ENCODE data around the gene TAL1. TPM values are rescaled to one million over a fixed set of nuclear protein-coding genes. Genes with fewer than 3 reads are reported as not detected.

TAL1 gene
- total RNA-seq, 2 donors from 2014 or later, result 0.90 to 1.2 TPM

DNA sequence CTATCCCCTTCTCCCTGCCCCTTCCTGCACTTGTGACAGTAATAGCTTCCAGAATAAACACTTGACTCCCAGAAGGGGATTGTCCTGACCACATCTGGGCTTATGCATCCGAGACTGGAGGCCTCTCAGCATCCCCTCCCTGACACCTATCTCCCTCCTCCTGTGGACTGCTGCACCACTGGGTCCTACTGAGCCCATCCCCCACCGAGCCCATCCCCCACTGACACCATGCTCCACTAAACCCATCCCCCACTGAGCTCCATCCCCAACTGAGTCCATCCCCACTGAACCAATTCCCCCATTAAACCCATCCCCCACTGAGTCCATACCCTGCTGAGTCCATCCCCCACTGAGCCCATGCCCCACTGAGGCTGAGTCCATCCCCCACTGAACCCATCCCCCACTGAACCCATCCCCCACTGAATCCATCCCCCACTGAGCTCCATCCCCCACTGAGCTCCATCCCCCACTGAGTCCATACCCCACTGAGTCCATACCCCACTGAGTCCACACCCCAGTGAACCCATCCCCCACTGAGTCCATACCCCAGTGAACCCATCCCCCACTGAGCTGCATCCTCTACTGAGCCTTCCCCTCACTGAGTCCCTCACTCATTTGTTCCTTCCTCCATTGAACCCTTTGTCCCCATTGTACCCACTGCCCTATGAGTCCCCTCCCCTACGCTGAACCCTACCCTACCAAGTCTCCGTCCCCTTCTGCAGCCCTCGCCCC is 47.8 kb downstream of the TAL1 start:
- TF ChIP-seq, protein P1, sequence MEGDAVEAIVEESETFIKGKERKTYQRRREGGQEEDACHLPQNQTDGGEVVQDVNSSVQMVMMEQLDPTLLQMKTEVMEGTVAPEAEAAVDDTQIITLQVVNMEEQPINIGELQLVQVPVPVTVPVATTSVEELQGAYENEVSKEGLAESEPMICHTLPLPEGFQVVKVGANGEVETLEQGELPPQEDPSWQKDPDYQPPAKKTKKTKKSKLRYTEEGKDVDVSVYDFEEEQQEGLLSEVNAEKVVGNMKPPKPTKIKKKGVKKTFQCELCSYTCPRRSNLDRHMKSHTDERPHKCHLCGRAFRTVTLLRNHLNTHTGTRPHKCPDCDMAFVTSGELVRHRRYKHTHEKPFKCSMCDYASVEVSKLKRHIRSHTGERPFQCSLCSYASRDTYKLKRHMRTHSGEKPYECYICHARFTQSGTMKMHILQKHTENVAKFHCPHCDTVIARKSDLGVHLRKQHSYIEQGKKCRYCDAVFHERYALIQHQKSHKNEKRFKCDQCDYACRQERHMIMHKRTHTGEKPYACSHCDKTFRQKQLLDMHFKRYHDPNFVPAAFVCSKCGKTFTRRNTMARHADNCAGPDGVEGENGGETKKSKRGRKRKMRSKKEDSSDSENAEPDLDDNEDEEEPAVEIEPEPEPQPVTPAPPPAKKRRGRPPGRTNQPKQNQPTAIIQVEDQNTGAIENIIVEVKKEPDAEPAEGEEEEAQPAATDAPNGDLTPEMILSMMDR (IDR thresholded peaks at IDR 0.05), result no peak
- Histone ChIP-seq H3K9me3 (no peaks in the 10 kb centered on the region), H3K4me1 (peaks cover 4% of the 10 kb centered on the region), H3K27me3 (no peaks in the 10 kb centered on the region), H3K9ac (ENCODE audit: low read depth in 2 of 2, low read length in 2 of 2) (no peak overlapping the region), H3K4me3 (no peak overlapping the region), H3K27ac (no peak overlapping the region), H3K36me3 (no peaks in the 10 kb centered on the region)
- intact Hi-C loops (cut with DNase I), result loop anchor here (10.0 kb wide), 1 partner anchor 241 kb away; no protein-coding TSS in a partner anchor
- no peak for DNase-seq

DNA sequence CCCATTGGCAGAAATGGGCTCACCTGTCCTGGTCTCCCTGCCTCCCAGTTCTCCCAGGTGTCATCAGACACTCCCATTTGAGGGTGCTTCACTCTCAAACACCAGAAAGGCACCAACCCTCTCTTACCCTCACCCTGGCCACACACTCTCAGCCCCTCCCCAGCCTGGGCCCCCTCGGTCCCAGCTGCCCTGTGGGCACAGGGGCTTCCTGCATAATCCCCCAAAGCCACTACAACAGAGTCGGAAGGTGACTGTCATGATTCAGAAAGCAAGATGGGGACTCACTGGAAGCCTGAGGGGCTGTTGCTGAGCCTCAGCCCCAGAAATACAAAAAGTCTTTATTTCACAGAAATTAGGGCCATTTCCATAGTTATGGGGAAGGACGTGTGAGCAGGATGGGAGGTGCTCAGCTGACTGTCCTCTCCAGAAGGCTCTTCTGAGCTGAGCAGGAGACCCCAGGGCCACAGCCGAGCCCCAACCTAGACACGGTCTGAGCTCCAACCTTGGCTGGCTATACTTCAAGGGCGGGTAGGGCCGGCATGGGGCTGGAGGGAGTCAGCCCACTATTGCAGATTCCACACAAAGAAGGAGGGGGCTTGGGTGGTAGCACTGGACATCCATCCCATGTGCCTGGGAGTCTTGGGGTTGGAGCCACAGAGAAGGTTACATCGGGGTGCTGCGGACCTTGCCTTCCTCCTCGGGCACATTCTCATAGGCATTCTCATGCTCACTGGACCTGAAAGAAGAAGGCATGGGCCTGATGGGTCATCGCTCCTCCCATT is 48.5 kb downstream of the TAL1 start:
- TF ChIP-seq, protein P1 (IDR thresholded peaks at IDR 0.05), result no peak
- H3K9me3 ChIP-seq, result no peaks in the 10 kb centered on the region
- no peaks in the 10 kb centered on the region for H3K36me3 ChIP-seq
- H3K4me3 ChIP-seq, result no peak overlapping the region
- no peak for DNase-seq
- H3K4me1 ChIP-seq, result peaks cover under 1% of the 10 kb centered on the region
- intact Hi-C loops (cut with DNase I), result loop anchor here (10.0 kb wide), 1 partner anchor 241 kb away; no protein-coding TSS in a partner anchor
- no peak overlapping the region for H3K9ac ChIP-seq (ENCODE audit: low read depth in 2 of 2, low read length in 2 of 2)
- H3K27me3 ChIP-seq, result no peaks in the 10 kb centered on the region
- no peak overlapping the region for H3K27ac ChIP-seq

DNA sequence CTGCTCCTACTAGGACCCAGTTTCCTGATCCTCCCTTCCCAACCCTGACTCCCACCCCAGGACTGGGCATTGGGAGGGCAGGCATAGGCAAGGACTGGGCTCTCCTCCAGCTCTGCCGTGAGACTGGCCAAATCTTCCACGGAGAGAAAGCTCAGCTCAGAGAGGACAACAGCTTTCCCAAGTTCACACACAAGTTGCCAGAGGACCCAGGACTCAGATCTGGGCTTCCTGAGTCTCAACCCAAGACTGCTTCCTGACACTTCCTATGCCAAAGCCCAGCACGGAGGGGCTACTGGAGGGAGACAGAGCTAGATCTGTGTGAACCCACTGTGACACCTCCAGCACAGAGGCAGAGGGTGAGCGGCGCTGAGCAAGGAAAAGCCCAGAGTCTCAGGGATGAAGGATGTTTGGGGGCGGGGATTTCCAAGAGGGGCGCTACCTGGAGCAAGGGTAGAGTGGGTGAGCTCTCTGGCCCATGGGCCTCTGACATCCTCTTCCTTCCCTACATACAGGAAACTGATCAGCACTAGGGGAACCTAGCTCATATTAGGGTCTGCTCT is 49.3 kb downstream of the TAL1 start:
- Histone ChIP-seq H3K27me3 (no peaks in the 10 kb centered on the region), H3K4me3 (no peak overlapping the region), H3K9me3 (no peaks in the 10 kb centered on the region), H3K9ac (ENCODE audit: low read depth in 2 of 2, low read length in 2 of 2) (no peak overlapping the region), H3K4me1 (no peaks in the 10 kb centered on the region), H3K27ac (no peak overlapping the region), H3K36me3 (no peaks in the 10 kb centered on the region)
- TF ChIP-seq, protein P1 (IDR thresholded peaks at IDR 0.05), result no peak
- intact Hi-C loops (cut with DNase I), result loop anchor here (10.0 kb wide), 1 partner anchor 242 kb away; no protein-coding TSS in a partner anchor
- no peak for DNase-seq

DNA sequence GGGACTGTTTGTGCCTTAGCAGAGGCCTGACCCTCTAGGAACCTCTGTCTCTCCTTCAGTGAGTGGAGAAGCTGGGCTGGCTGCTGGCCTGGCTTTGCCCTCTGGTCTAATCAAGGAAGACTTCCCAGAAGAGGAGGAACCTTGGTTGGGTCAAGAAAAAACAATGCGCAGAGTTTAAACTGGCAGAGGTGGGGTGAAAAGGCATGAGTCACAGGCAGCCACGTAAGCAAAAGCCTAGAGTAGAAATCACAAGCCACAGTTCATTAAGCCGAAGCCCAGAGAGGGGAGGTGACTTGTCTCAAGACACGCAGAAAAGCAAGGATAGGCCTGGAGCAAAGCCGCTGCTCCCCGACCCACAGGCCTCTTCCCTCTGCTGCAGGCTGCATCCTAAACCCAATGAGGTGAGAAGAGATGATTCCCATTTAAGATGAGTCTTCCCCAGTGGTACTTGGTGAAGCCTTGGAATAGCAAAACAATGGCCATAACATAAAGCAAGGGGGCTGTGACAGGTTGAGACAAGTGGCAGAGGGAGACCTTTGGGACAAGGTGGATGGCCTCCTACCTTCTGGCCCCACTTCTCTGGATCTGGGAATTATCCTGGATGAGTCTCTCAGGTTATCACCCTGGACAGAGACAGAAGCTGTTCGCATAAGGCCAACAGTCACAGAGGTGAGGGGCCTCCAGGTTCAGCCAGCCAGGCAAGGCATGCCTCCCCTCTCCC is 49.9 kb downstream of the TAL1 start:
- no peaks in the 10 kb centered on the region for H3K27me3 ChIP-seq
- H3K27ac ChIP-seq, result no peak overlapping the region
- no peak overlapping the region for H3K4me3 ChIP-seq
- H3K9ac ChIP-seq (ENCODE audit: low read depth in 2 of 2, low read length in 2 of 2), result no peak overlapping the region
- intact Hi-C loops (cut with DNase I), result loop anchor here (10.0 kb wide), 1 partner anchor 243 kb away; no protein-coding TSS in a partner anchor
- TF ChIP-seq, protein P1 (IDR thresholded peaks at IDR 0.05), result no peak
- no peak for DNase-seq
- H3K4me1 ChIP-seq, result no peaks in the 10 kb centered on the region
- H3K9me3 ChIP-seq, result no peaks in the 10 kb centered on the region
- no peaks in the 10 kb centered on the region for H3K36me3 ChIP-seq

Data from colonic mucosa (tissue), 4 donors.